Colonic mucosa (tissue), 4 donors: ENCODE measurements around the gene TRMU. TPM values are rescaled to one million over a fixed set of nuclear protein-coding genes. Genes with fewer than 3 reads are reported as not detected.

Source experiments
- DNase-seq: peaks from one replicate; pipeline ENCODE4 v3.0.0-alpha.2; 2020
- H3K27ac ChIP-seq: fragments of 200-600 bp; one replicate; pipeline ENCODE4 v1.8.0; 2021
- H3K27me3 ChIP-seq: fragments of 200-600 bp; one replicate; pipeline ENCODE4 v1.8.0; 2021
- H3K36me3 ChIP-seq: fragments of 200-600 bp; one replicate; pipeline ENCODE4 v1.8.0; 2021
- H3K4me1 ChIP-seq: fragments of 200-600 bp; one replicate; pipeline ENCODE4 v1.8.0; 2021; ENCODE audit warnings: mild to moderate bottlenecking
- H3K4me3 ChIP-seq: fragments of 200-600 bp; one replicate; pipeline ENCODE4 v1.8.0; 2021
- H3K9ac ChIP-seq, 2 donors: one replicate each; pipeline ENCODE4 v1.7.0; 2013; ENCODE audit warnings: control low read depth in 2 of 2, low read depth in 2 of 2, low read length in 2 of 2
- H3K9me3 ChIP-seq: fragments of 200-600 bp; one replicate; pipeline ENCODE4 v1.8.0; 2021
- intact Hi-C: fragments of 100-400 bp; cut with DNase I; formaldehyde crosslinking; loops from one replicate; pipeline ENCODE4 v1.14.1; 2022
- total RNA-seq, 2 donors: library from RNA; stranded (reverse); fragmentation: NEBNext Ultra II Directional in 1 of 2; extraction: Animal tissue kit (Norgen Biotek cat#: 25700) in 1 of 2; gene quantifications; one replicate each; pipeline ENCODE4 v1.2.1, GENCODE V29; 2021
- TF ChIP-seq, protein P1 (sequence below): fragments of 200-600 bp; IDR thresholded peaks from one replicate; pipeline ENCODE4 v1.8.0; 2022; ENCODE audit warnings: antibody characterized with exemption, mild to moderate bottlenecking
- donor health status: healthy.
- donor health status: DM: no; HTN: no; CAD: no.
- donor health status: DM: no; HTN: no; CAD: no.

The TRMU gene
- total RNA-seq, 2 donors from 2014 or later = 25.2 to 71.8 TPM

GRCh38 chr22:46297151-46297812 lies 38.2 kb upstream of the TRMU start:
- Histone ChIP-seq H3K4me3 (peak overlapping the region; percentile 78), H3K27ac (no peak overlapping the region), H3K9me3 (no peaks in the 10 kb centered on the region), H3K27me3 (no peaks in the 10 kb centered on the region), H3K4me1 (peaks cover 17% of the 10 kb centered on the region), H3K9ac (peak overlapping the region; percentile 6 to 46), H3K36me3 (no peaks in the 10 kb centered on the region)
- intact Hi-C loops = loop anchor here (5.0 kb wide), 1 partner anchor 50 kb away; no protein-coding TSS in a partner anchor
- TF ChIP-seq, protein P1, sequence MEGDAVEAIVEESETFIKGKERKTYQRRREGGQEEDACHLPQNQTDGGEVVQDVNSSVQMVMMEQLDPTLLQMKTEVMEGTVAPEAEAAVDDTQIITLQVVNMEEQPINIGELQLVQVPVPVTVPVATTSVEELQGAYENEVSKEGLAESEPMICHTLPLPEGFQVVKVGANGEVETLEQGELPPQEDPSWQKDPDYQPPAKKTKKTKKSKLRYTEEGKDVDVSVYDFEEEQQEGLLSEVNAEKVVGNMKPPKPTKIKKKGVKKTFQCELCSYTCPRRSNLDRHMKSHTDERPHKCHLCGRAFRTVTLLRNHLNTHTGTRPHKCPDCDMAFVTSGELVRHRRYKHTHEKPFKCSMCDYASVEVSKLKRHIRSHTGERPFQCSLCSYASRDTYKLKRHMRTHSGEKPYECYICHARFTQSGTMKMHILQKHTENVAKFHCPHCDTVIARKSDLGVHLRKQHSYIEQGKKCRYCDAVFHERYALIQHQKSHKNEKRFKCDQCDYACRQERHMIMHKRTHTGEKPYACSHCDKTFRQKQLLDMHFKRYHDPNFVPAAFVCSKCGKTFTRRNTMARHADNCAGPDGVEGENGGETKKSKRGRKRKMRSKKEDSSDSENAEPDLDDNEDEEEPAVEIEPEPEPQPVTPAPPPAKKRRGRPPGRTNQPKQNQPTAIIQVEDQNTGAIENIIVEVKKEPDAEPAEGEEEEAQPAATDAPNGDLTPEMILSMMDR = no peak
- peak; percentile 38 for DNase-seq

- intact Hi-C loops = loop anchor here (5.0 kb wide), 1 partner anchor 52 kb away; no protein-coding TSS in a partner anchor
- no peak for DNase-seq
Measured at GRCh38 chr22:46299101-46299500, 36.4 kb upstream of the TRMU start.

GRCh38 chr22:46300491-46300890 lies 35.0 kb upstream of the TRMU start:
- Histone ChIP-seq H3K27me3 (no peaks in the 10 kb centered on the region), H3K9ac (no peak overlapping the region), H3K27ac (no peak overlapping the region), H3K4me1 (peaks cover 16% of the 10 kb centered on the region), H3K9me3 (no peaks in the 10 kb centered on the region), H3K36me3 (no peaks in the 10 kb centered on the region), H3K4me3 (no peak overlapping the region)
- intact Hi-C loops = no loop called here
- TF ChIP-seq, protein P1 = no peak
- no peak for DNase-seq

More at GRCh38 chr22:46299101-46299500, 36.4 kb upstream of the TRMU start:
- H3K4me3 ChIP-seq = no peak overlapping the region
- H3K4me1 ChIP-seq = peaks cover 17% of the 10 kb centered on the region
- H3K9ac ChIP-seq = no peak overlapping the region
- TF ChIP-seq, protein P1 = no peak
- no peaks in the 10 kb centered on the region for H3K9me3 ChIP-seq
- no peaks in the 10 kb centered on the region for H3K27me3 ChIP-seq
- no peak overlapping the region for H3K27ac ChIP-seq
- H3K36me3 ChIP-seq = no peaks in the 10 kb centered on the region

- H3K36me3 ChIP-seq = no peaks in the 10 kb centered on the region
- no peaks in the 10 kb centered on the region for H3K9me3 ChIP-seq
- no peak overlapping the region for H3K4me3 ChIP-seq
- H3K27me3 ChIP-seq = no peaks in the 10 kb centered on the region
- TF ChIP-seq, protein P1 = no peak
- no peak overlapping the region for H3K27ac ChIP-seq
- no peaks in the 10 kb centered on the region for H3K4me1 ChIP-seq
- DNase-seq = no peak
- no peak overlapping the region for H3K9ac ChIP-seq
- intact Hi-C loops = no loop called here
Measured at GRCh38 chr22:46303347-46303965, 32.1 kb upstream of the TRMU start.

- TF ChIP-seq, protein P1 = no peak
- Histone ChIP-seq H3K9ac (no peak overlapping the region), H3K9me3 (no peaks in the 10 kb centered on the region), H3K4me1 (no peaks in the 10 kb centered on the region), H3K27me3 (no peaks in the 10 kb centered on the region), H3K27ac (no peak overlapping the region), H3K36me3 (no peaks in the 10 kb centered on the region), H3K4me3 (no peak overlapping the region)
- DNase-seq = no peak
- intact Hi-C loops = no loop called here
Measured at GRCh38 chr22:46308283-46308988, 27.1 kb upstream of the TRMU start.
